GM12878 (cell line): Measurements from ENCODE around the gene LCLAT1.

Experiments used
- EP300 ChIP-seq, 2 experiments: fragments of 150-350 bp in 1 of 2; IDR thresholded peaks; 2 replicates each; pipeline ENCODE4 v1.6.1; 2011 to 2012; ENCODE audit warnings: low read depth in 2 of 2, low read length in 2 of 2, borderline replicate concordance in 1 of 2, improper control_type of control experiment in 1 of 2, inconsistent platforms in 1 of 2; ENCODE audit not compliant: control insufficient read depth in 1 of 2
- ESRRA ChIP-seq: IDR thresholded peaks from 2 replicates; pipeline ENCODE4 v1.6.1; 2012; ENCODE audit warnings: mild to moderate bottlenecking, low read length, improper control_type of control experiment
- EZH2 ChIP-seq: IDR thresholded peaks from 2 replicates; pipeline ENCODE4 v1.6.1; 2012; ENCODE audit warnings: low read depth, mild to moderate bottlenecking, control low read depth, inconsistent platforms, low read length, borderline replicate concordance; ENCODE audit not compliant: control insufficient read depth
- PML ChIP-seq: IDR thresholded peaks from 2 replicates; pipeline ENCODE4 v1.6.1; 2012; ENCODE audit warnings: low read length, inconsistent platforms
- POLR2A ChIP-seq: IDR thresholded peaks from 2 replicates; pipeline ENCODE4 v1.6.1; 2011; ENCODE audit warnings: low read depth, mild to moderate bottlenecking, low read length
- TF ChIP-seq, protein P1 (sequence below): IDR thresholded peaks from 2 replicates; pipeline ENCODE4 v1.6.1; 2012; ENCODE audit warnings: low read depth, low read length, improper control_type of control experiment
- TF ChIP-seq, protein P2 (sequence below), 3 experiments: IDR thresholded peaks in 2 of 3; conservative IDR thresholded peaks in 1 of 3; 2 replicates each; pipeline ENCODE4 v1.5.1; 2011; ENCODE audit warnings: low read depth in 3 of 3, low read length in 3 of 3, mild to moderate bottlenecking in 3 of 3, control low read depth in 2 of 3, moderate library complexity in 2 of 3, inconsistent platforms in 1 of 3, mixed read lengths in 1 of 3; ENCODE audit not compliant: control insufficient read depth in 2 of 3, insufficient read depth in 1 of 3; ENCODE audit errors: extremely low read depth in 1 of 3

DNA sequence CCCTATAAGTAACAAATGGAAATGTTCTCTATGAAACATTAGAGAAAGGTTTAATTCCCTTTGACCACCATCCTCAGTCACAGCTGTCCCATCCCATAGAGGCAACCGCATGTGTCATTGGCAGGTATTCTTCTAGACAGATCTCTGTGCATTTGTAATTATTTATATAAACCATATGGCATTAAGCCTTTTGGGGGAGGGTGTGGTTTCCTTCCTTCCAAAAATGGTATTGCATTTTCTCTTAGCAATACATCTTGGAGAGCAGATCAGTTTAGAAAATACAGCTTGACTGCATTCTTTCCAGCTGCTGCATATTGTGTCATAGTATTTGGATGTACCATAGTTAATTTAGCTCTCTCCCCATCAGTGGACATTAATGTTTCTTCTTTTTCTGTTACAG is 57.7 kb downstream of the LCLAT1 start:
- TF ChIP-seq EZH2 (no peak), PML (no peak), EP300 (IDR thresholded peaks at IDR 0.05; ENCODE audit: borderline replicate concordance in 1 of 2, control insufficient read depth in 1 of 2, low read depth in 2 of 2, low read length in 2 of 2) (no peak), ESRRA (no peak), POLR2A (no peak)
- TF ChIP-seq, protein P1, sequence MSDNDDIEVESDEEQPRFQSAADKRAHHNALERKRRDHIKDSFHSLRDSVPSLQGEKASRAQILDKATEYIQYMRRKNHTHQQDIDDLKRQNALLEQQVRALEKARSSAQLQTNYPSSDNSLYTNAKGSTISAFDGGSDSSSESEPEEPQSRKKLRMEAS = no peak
- TF ChIP-seq, protein P2, sequence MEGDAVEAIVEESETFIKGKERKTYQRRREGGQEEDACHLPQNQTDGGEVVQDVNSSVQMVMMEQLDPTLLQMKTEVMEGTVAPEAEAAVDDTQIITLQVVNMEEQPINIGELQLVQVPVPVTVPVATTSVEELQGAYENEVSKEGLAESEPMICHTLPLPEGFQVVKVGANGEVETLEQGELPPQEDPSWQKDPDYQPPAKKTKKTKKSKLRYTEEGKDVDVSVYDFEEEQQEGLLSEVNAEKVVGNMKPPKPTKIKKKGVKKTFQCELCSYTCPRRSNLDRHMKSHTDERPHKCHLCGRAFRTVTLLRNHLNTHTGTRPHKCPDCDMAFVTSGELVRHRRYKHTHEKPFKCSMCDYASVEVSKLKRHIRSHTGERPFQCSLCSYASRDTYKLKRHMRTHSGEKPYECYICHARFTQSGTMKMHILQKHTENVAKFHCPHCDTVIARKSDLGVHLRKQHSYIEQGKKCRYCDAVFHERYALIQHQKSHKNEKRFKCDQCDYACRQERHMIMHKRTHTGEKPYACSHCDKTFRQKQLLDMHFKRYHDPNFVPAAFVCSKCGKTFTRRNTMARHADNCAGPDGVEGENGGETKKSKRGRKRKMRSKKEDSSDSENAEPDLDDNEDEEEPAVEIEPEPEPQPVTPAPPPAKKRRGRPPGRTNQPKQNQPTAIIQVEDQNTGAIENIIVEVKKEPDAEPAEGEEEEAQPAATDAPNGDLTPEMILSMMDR (IDR thresholded peaks at IDR 0.05 in 2 of 3, conservative IDR thresholded peaks at IDR 0.05 in 1 of 3; ENCODE audit: control insufficient read depth in 2 of 3, extremely low read depth in 1 of 3, insufficient read depth in 1 of 3, low read depth in 3 of 3, low read length in 3 of 3) = no peak
